ENCODE measurements around the gene GRHL3.

Gene GRHL3

DNA sequence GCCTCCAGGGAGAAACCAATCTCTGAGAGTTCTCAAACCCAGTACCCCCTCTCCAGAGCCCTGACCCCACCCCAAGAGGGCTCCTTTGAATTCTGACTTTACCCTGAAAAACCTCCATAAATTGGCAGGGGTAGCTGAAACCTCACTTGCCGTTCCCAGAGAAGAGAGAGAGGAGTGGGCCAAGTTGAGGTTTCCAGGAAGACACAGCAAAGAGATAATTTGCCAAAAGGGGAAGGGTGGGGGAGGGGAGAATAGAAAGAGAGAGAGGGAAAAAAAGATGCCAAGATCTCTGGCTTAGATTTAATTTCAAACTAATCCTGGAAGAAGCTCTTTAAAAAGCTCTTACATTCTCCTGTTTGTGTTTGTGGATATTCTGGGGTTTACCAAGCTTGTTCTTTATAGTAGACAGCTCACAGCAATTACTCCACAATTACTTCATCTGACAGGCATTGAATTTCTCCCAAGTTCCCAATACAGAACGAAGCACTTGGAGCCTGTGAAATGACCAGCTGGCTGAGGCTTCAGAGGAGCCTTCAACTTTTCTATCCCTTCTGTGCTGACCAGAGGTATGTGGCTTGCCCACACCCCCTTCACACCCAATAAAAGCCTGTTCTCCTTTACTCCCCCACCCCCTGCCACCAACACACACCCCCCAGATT is 1.1 kb upstream of the GRHL3 start:
- Histone ChIP-seq H3K4me3 (ENCODE audit: low read depth, low read length, poor library complexity, severe bottlenecking) (no peak overlapping the region), H3K27ac (ENCODE audit: low read depth, low read length, poor library complexity, severe bottlenecking) (no peak overlapping the region), H3K9me3 (ENCODE audit: low read length) (no peaks in the 10 kb centered on the region), H3K4me1 (ENCODE audit: insufficient read depth, low read length, severe bottlenecking) (peaks cover 26% of the 10 kb centered on the region), H3K36me3 (ENCODE audit: insufficient read depth, low read length) (no peaks in the 10 kb centered on the region), H4K20me1 (ENCODE audit: insufficient read depth, low read length) (no peaks in the 10 kb centered on the region), H3K9me2 (ENCODE audit: low read depth, low read length) (no peaks in the 10 kb centered on the region), H3K9ac (ENCODE audit: low read length) (no peak overlapping the region), H2AFZ (ENCODE audit: low read length) (no peak overlapping the region), H3K4me2 (ENCODE audit: low read length) (no peak overlapping the region), H3K27me3 (ENCODE audit: insufficient read depth, low read length) (no peaks in the 10 kb centered on the region), H3K79me2 (ENCODE audit: insufficient read depth, low read length) (no peaks in the 10 kb centered on the region), H3F3A (ENCODE audit: insufficient read depth, low read length) (no peaks in the 10 kb centered on the region)
- TF ChIP-seq EZH2 (IDR thresholded peaks at IDR 0.05; ENCODE audit: borderline replicate concordance, low read length) (no peak), CTCF (IDR thresholded peaks at IDR 0.05; ENCODE audit: low read length) (no peak)

GRCh38 chr1:24318615-24319311 is 394 bp upstream of the GRHL3 start:
- Histone ChIP-seq H3K4me1 (ENCODE audit: insufficient read depth, low read length, severe bottlenecking) (peaks cover 26% of the 10 kb centered on the region), H2AFZ (ENCODE audit: low read length) (no peak overlapping the region), H3K4me2 (ENCODE audit: low read length) (no peak overlapping the region), H4K20me1 (ENCODE audit: insufficient read depth, low read length) (no peaks in the 10 kb centered on the region), H3K9me3 (ENCODE audit: low read length) (no peaks in the 10 kb centered on the region), H3K9me2 (ENCODE audit: low read depth, low read length) (no peaks in the 10 kb centered on the region), H3K27ac (ENCODE audit: low read depth, low read length, poor library complexity, severe bottlenecking) (no peak overlapping the region), H3K9ac (ENCODE audit: low read length) (no peak overlapping the region), H3K4me3 (ENCODE audit: low read depth, low read length, poor library complexity, severe bottlenecking) (no peak overlapping the region), H3F3A (ENCODE audit: insufficient read depth, low read length) (no peaks in the 10 kb centered on the region), H3K27me3 (ENCODE audit: insufficient read depth, low read length) (0 out of 2 replicates have a peak, but pooled peaks cover 3% of the 10 kb centered on the region), H3K79me2 (ENCODE audit: insufficient read depth, low read length) (no peaks in the 10 kb centered on the region), H3K36me3 (ENCODE audit: insufficient read depth, low read length) (no peaks in the 10 kb centered on the region)
- TF ChIP-seq CTCF (IDR thresholded peaks at IDR 0.05; ENCODE audit: low read length) (no peak), EZH2 (IDR thresholded peaks at IDR 0.05; ENCODE audit: borderline replicate concordance, low read length) (no peak)

- H3K9ac ChIP-seq (ENCODE audit: low read length) = no peak overlapping the region
- H3K79me2 ChIP-seq (ENCODE audit: insufficient read depth, low read length) = no peaks in the 10 kb centered on the region
- H3K9me2 ChIP-seq (ENCODE audit: low read depth, low read length) = no peaks in the 10 kb centered on the region
- H3K36me3 ChIP-seq (ENCODE audit: insufficient read depth, low read length) = no peaks in the 10 kb centered on the region
- no peaks in the 10 kb centered on the region for H3K9me3 ChIP-seq (ENCODE audit: low read length)
- no peak overlapping the region for H3K4me2 ChIP-seq (ENCODE audit: low read length)
- TF ChIP-seq CTCF (IDR thresholded peaks at IDR 0.05; ENCODE audit: low read length) (no peak), EZH2 (IDR thresholded peaks at IDR 0.05; ENCODE audit: borderline replicate concordance, low read length) (no peak)
- H4K20me1 ChIP-seq (ENCODE audit: insufficient read depth, low read length) = no peaks in the 10 kb centered on the region
- H2AFZ ChIP-seq (ENCODE audit: low read length) = no peak overlapping the region
- no peak overlapping the region for H3K27ac ChIP-seq (ENCODE audit: low read depth, low read length, poor library complexity, severe bottlenecking)
- 0 out of 2 replicates have a peak, but pooled peaks cover 5% of the 10 kb centered on the region for H3K27me3 ChIP-seq (ENCODE audit: insufficient read depth, low read length)
- H3K4me1 ChIP-seq (ENCODE audit: insufficient read depth, low read length, severe bottlenecking) = peaks cover 26% of the 10 kb centered on the region
- no peaks in the 10 kb centered on the region for H3F3A ChIP-seq (ENCODE audit: insufficient read depth, low read length)
- no peak overlapping the region for H3K4me3 ChIP-seq (ENCODE audit: low read depth, low read length, poor library complexity, severe bottlenecking)
Measured at GRCh38 chr1:24319962-24320361, 805 bp downstream of the GRHL3 start.

Measured in OCI-LY1 (cell line).